Brain microvascular endothelial cell (primary cell): ENCODE data around the gene SERPINI1.

ENCODE experiments used
- DNase-seq: peaks from one replicate; pipeline ENCODE4 v3.0.0-alpha.2; 2020
- H3K27ac ChIP-seq: fragments of 250-450 bp; sonication (Bioruptor Pico); 2 replicates; pipeline ENCODE4 v1.5.1; 2020; ENCODE audit warnings: mild to moderate bottlenecking, moderate library complexity
- H3K27me3 ChIP-seq: fragments of 250-450 bp; sonication (Bioruptor Pico); replicated peaks from 2 replicates; pipeline ENCODE4 v1.5.1; 2020; ENCODE audit warnings: mild to moderate bottlenecking
- H3K36me3 ChIP-seq: fragments of 250-450 bp; sonication (Bioruptor Pico); replicated peaks from 2 replicates; pipeline ENCODE4 v1.5.1; 2020; ENCODE audit warnings: mild to moderate bottlenecking
- H3K4me3 ChIP-seq: 2 replicates; pipeline ENCODE4 v1.5.1; 2011; ENCODE audit warnings: low read depth, mild to moderate bottlenecking, control low read depth, low read length, moderate library complexity
- CTCF ChIP-seq: IDR thresholded peaks from 2 replicates; pipeline ENCODE4 v1.5.1; 2011; ENCODE audit warnings: low read depth, mild to moderate bottlenecking, moderate library complexity, low read length, control low read depth, inconsistent platforms; ENCODE audit errors: missing control alignments
- in situ Hi-C: cut with HindIII; loops from 2 replicates; pipeline ENCODE4 v1.10.0; 2017; ENCODE audit warnings: low sequenced_read_pairs, low pct_ligation_motif_present

SERPINI1 gene

GRCh38 chr3:167736264-167736787, 805 bp downstream of the SERPINI1 start:
- Histone ChIP-seq H3K36me3 (no peaks in the 10 kb centered on the region), H3K4me3 (peak overlapping the region; percentile 93), H3K27me3 (no peaks in the 10 kb centered on the region), H3K27ac (no peak overlapping the region)
- TF ChIP-seq CTCF = no peak
- in situ Hi-C loops = no loop called here
- DNase-seq = no peak

GRCh38 chr3:167736997-167737396, 1.5 kb downstream of the SERPINI1 start:
- no peak for TF ChIP-seq CTCF
- in situ Hi-C loops = no loop called here

GRCh38 chr3:167738037-167738436, 2.5 kb downstream of the SERPINI1 start:
- Histone ChIP-seq H3K27ac (no peak overlapping the region), H3K27me3 (no peaks in the 10 kb centered on the region), H3K4me3 (no peak overlapping the region), H3K36me3 (no peaks in the 10 kb centered on the region)
- in situ Hi-C loops = no loop called here
- no peak for TF ChIP-seq CTCF
- no peak for DNase-seq

More at GRCh38 chr3:167736997-167737396, 1.5 kb downstream of the SERPINI1 start:
- no peaks in the 10 kb centered on the region for H3K27me3 ChIP-seq
- H3K27ac ChIP-seq = no peak overlapping the region
- H3K4me3 ChIP-seq = no peak overlapping the region
- DNase-seq = no peak
- H3K36me3 ChIP-seq = no peaks in the 10 kb centered on the region

GRCh38 chr3:167739190-167739810, 3.8 kb downstream of the SERPINI1 start:
- Histone ChIP-seq H3K27ac (no peak overlapping the region), H3K36me3 (no peaks in the 10 kb centered on the region), H3K4me3 (no peak overlapping the region), H3K27me3 (no peaks in the 10 kb centered on the region)
- no peak for DNase-seq
- TF ChIP-seq CTCF = no peak
- in situ Hi-C loops = no loop called here

GRCh38 chr3:167740961-167741587, 5.6 kb downstream of the SERPINI1 start:
- H3K27ac ChIP-seq = no peak overlapping the region
- H3K4me3 ChIP-seq = no peak overlapping the region
- in situ Hi-C loops = no loop called here
- DNase-seq = peak; percentile 65
- no peaks in the 10 kb centered on the region for H3K27me3 ChIP-seq
- peak; percentile 81 for TF ChIP-seq CTCF
- no peaks in the 10 kb centered on the region for H3K36me3 ChIP-seq
